GM21447 (cell line): ENCODE results near the gene POC5.

Experiments used
- ATAC-seq: cut with Tn5 transposase; IDR thresholded peaks from one replicate; pipeline ENCODE4 v1.9.1; 2021; ENCODE audit not compliant: unreplicated experiment

POC5 gene

GRCh38 chr5:75660678-75661465, 56.4 kb downstream of the POC5 start:
- no peak for ATAC-seq

- ATAC-seq: no peak
Measured at GRCh38 chr5:75659791-75660450, 57.3 kb downstream of the POC5 start.

GRCh38 chr5:75656311-75657003, 60.8 kb downstream of the POC5 start:
- no peak for ATAC-seq

- ATAC-seq: no peak
Measured at GRCh38 chr5:75654693-75655295, 62.4 kb downstream of the POC5 start.

- ATAC-seq: no peak
Measured at GRCh38 chr5:75653521-75653920, 63.7 kb downstream of the POC5 start.

GRCh38 chr5:75651575-75652238, 65.5 kb downstream of the POC5 start:
- ATAC-seq: no peak

- no peak for ATAC-seq
Measured at GRCh38 chr5:75648712-75649111, 68.5 kb downstream of the POC5 start.

GRCh38 chr5:75640826-75641225, 76.4 kb downstream of the POC5 start:
- ATAC-seq: no peak

- no peak for ATAC-seq
Measured at GRCh38 chr5:75640395-75640794, 76.8 kb downstream of the POC5 start.

- no peak for ATAC-seq
Measured at GRCh38 chr5:75639535-75640311, 77.5 kb downstream of the POC5 start.

- no peak for ATAC-seq
Measured at GRCh38 chr5:75637949-75638348, 79.3 kb downstream of the POC5 start.

GRCh38 chr5:75632321-75632720, 84.9 kb downstream of the POC5 start:
- ATAC-seq: no peak

- ATAC-seq: no peak
Measured at GRCh38 chr5:75630875-75631274, 86.4 kb downstream of the POC5 start.

GRCh38 chr5:75627801-75628200, 89.4 kb downstream of the POC5 start:
- no peak for ATAC-seq

GRCh38 chr5:75626959-75627358, 90.3 kb downstream of the POC5 start:
- ATAC-seq: no peak
